Common myeloid progenitor, CD34-positive (primary cell): ENCODE measurements around the gene NEURL1.
"Not testable (repeated sequence)": the region's sequence is repeated elsewhere in the genome, so short reads cannot be mapped to it uniquely, and the experiment has no call there.

Experiments
- CTCF ChIA-PET: fragments of 350-600 bp; sonication (Branson Sonifier 250); formaldehyde crosslinking; loops from one replicate; lab custom pipeline; 2021; ENCODE audit warnings: antibody characterized with exemption; lab: Charles Lee
- POLR2A ChIA-PET: fragments of 350-600 bp; sonication (Branson Sonifier 250); formaldehyde crosslinking; loops from one replicate; lab custom pipeline; 2021; ENCODE audit warnings: antibody characterized with exemption; lab: Charles Lee
- DNase-seq, 3 donors: peaks; one replicate each; pipeline versions ENCODE4 v3.0.0 to v3.0.0-alpha.2; 2013
- H3K27ac ChIP-seq, 2 experiments: 1 replicate in 1 of 2; 2 replicates in 1 of 2; pipeline ENCODE4 v1.7.0; 2013; ENCODE audit warnings: inconsistent platforms in 2 of 2, low read length in 2 of 2, mild to moderate bottlenecking in 2 of 2, low read depth in 1 of 2, moderate library complexity in 1 of 2; ENCODE audit not compliant: severe bottlenecking in 2 of 2, insufficient read depth in 1 of 2, poor library complexity in 1 of 2
- H3K27me3 ChIP-seq, 5 experiments: replicated peaks in 2 of 5; 1 replicate in 3 of 5; 2 replicates in 2 of 5; pipeline versions ENCODE4 v1.6.1 to v1.7.0; 2013; ENCODE audit warnings: low read length in 4 of 5, mild to moderate bottlenecking in 2 of 5, moderate library complexity in 2 of 5, inconsistent platforms in 1 of 5; ENCODE audit not compliant: insufficient read depth in 5 of 5, control insufficient read depth in 4 of 5
- H3K36me3 ChIP-seq, 4 experiments: 1 replicate in 2 of 4; 2 replicates in 2 of 4; pipeline versions ENCODE4 v1.6.1 to v1.7.0; 2013; ENCODE audit warnings: low read length in 3 of 4, control low read depth in 1 of 4, mild to moderate bottlenecking in 1 of 4; ENCODE audit not compliant: control insufficient read depth in 4 of 4, insufficient read depth in 4 of 4
- H3K4me1 ChIP-seq, 4 experiments: 1 replicate in 3 of 4; 2 replicates in 1 of 4; pipeline versions ENCODE4 v1.6.1 to v1.7.1; 2013; ENCODE audit warnings: low read length in 3 of 4, mild to moderate bottlenecking in 3 of 4, control low read depth in 1 of 4, inconsistent platforms in 1 of 4, moderate library complexity in 1 of 4; ENCODE audit not compliant: control insufficient read depth in 4 of 4, insufficient read depth in 4 of 4; ENCODE audit errors: control extremely low read depth in 1 of 4
- H3K4me3 ChIP-seq, 7 experiments: 1 replicate in 4 of 7; 2 replicates in 3 of 7; pipeline versions ENCODE4 v1.5.1 to v1.7.0; 2013; ENCODE audit warnings: mild to moderate bottlenecking in 7 of 7, low read length in 6 of 7, moderate library complexity in 6 of 7, inconsistent platforms in 2 of 7, low read depth in 2 of 7, control low read depth in 1 of 7; ENCODE audit not compliant: insufficient read depth in 4 of 7, control insufficient read depth in 1 of 7; ENCODE audit errors: extremely low read depth in 1 of 7
- H3K9me3 ChIP-seq, 5 experiments: 1 replicate in 4 of 5; 2 replicates in 1 of 5; pipeline versions ENCODE4 v1.6.1 to v1.7.1; 2013; ENCODE audit warnings: low read length in 4 of 5, mild to moderate bottlenecking in 2 of 5, inconsistent platforms in 1 of 5, low read depth in 1 of 5, moderate library complexity in 1 of 5; ENCODE audit not compliant: control insufficient read depth in 4 of 5, insufficient read depth in 2 of 5; ENCODE audit errors: control extremely low read depth in 1 of 5
- WGBS: methylation state at CpG from one replicate; pipeline ENCODE4 v1.1.5; 2013; ENCODE audit not compliant: insufficient coverage; 5-methylcytosine and 5-hydroxymethylcytosine counted together

Gene NEURL1

GRCh38 chr10:103632247-103632642 is 138.7 kb downstream of the NEURL1 start:
- H3K36me3 ChIP-seq = peaks cover 0 to 2% (median under 1%) of the 10 kb centered on the region in 4 experiments
- no peaks in the 10 kb centered on the region for H3K27me3 ChIP-seq
- WGBS = 77% methylated on average over 6 of the region's 7 CpGs
- DNase-seq = no peak
- H3K27ac ChIP-seq = no peak overlapping the region
- H3K4me1 ChIP-seq = peaks cover 0 to 10% (median 7%) of the 10 kb centered on the region in 4 experiments
- ChIA-PET CTCF (no interaction called here), POLR2A (interaction anchor here (0.6 kb wide), 1 partner anchor 133 kb away, joined by 4 read pairs; no protein-coding TSS in a partner anchor)
- no peak overlapping the region for H3K4me3 ChIP-seq
- H3K9me3 ChIP-seq = no peaks in the 10 kb centered on the region

DNA sequence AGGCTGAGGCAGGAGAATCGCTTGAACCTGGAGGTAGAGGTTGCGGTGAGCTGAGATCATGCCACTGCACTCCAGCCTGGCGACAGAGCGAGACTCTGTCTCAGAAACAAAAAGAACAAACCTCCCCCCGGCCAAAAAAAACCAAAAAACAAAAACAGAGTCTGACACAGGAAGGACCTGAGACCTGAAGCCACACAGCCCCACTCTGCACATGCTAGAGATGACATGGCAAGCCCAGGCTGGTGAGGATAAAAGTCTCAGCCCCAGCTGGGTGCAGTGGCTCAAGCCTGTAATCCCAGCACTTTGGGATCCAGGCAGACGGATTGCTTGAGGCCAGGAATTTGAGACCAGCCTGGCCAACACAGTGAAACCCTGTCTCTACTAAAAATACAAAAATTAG is 139.4 kb downstream of the NEURL1 start:
- ChIA-PET POLR2A (interaction anchor here (0.6 kb wide), 1 partner anchor 133 kb away, joined by 4 read pairs; no protein-coding TSS in a partner anchor), CTCF (interaction anchor here (1.5 kb wide), 2 partner anchors 26 to 54 kb away, joined by 4 read pairs; no protein-coding TSS in a partner anchor)
- WGBS = 94% methylated on average over 3 of the region's 6 CpGs
- H3K4me1 ChIP-seq = peaks cover 0 to 10% (median 7%) of the 10 kb centered on the region in 4 experiments
- H3K27ac ChIP-seq, H3K9me3 ChIP-seq, H3K36me3 ChIP-seq, DNase-seq, H3K27me3 ChIP-seq, H3K4me3 ChIP-seq: not testable (repeated sequence)

- Histone ChIP-seq H3K4me3 (no peak overlapping the region), H3K9me3 (no peaks in the 10 kb centered on the region), H3K27me3 (no peaks in the 10 kb centered on the region), H3K36me3 (peaks cover 0 to 2% (median 0%) of the 10 kb centered on the region in 4 experiments), H3K27ac (no peak overlapping the region), H3K4me1 (peaks cover 0 to 10% (median 7%) of the 10 kb centered on the region in 4 experiments)
- WGBS = 97% methylated on average over 5 of the region's 7 CpGs
- DNase-seq = no peak
- CTCF ChIA-PET = interaction anchor here (0.9 to 1.5 kb wide), 3 partner anchors 25 to 53 kb away, joined by 3 to 4 read pairs (median 4); no protein-coding TSS in a partner anchor
- POLR2A ChIA-PET = interaction anchor here (0.8 kb wide), 1 partner anchor 11 kb away, joined by 5 read pairs; no protein-coding TSS in a partner anchor
Observed at GRCh38 chr10:103633846-103634245, 140.3 kb downstream of the NEURL1 start.

- Histone ChIP-seq H3K9me3 (no peaks in the 10 kb centered on the region), H3K36me3 (peaks cover 0 to 2% (median 0%) of the 10 kb centered on the region in 4 experiments), H3K27me3 (no peaks in the 10 kb centered on the region), H3K4me3 (no peak overlapping the region), H3K4me1 (peaks cover 0 to 3% (median 0%) of the 10 kb centered on the region in 4 experiments), H3K27ac (no peak overlapping the region)
- POLR2A ChIA-PET = no interaction called here
- no peak for DNase-seq
- CTCF ChIA-PET = interaction anchor here (1.2 kb wide), 1 partner anchor 23 kb away, joined by 4 read pairs; no protein-coding TSS in a partner anchor
- 93% methylated on average over 5 of the region's 5 CpGs for WGBS
Observed at GRCh38 chr10:103635580-103635979, 142.1 kb downstream of the NEURL1 start.

DNA sequence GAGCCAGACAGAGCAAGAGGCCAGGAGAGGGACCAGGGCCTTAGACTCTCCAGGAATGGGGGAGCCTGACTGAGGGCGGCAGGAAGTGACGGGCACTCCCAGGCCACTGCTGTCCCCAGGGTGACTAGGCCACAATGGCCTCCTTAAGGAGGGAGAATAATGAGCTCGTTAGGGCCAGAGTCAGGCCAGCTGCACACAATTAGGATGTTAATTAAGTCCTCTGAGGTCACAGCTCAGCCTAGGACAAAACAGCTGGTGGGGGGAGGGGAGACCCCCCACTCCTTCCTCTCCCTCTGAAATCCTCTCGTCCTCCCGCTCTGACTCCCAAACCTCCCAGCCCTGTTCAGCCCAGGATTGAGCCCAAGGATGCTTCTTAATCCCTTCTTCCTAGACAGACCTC is 143.0 kb downstream of the NEURL1 start:
- H3K27ac ChIP-seq = no peak overlapping the region
- POLR2A ChIA-PET = no interaction called here
- peaks cover 0 to 2% (median 0%) of the 10 kb centered on the region in 4 experiments for H3K36me3 ChIP-seq
- peaks cover 0 to 3% (median 0%) of the 10 kb centered on the region in 4 experiments for H3K4me1 ChIP-seq
- no peaks in the 10 kb centered on the region for H3K27me3 ChIP-seq
- no peaks in the 10 kb centered on the region for H3K9me3 ChIP-seq
- CTCF ChIA-PET = interaction anchor here (0.9 to 2.5 kb wide), 6 partner anchors 9 to 66 kb away, joined by 3 to 10 read pairs (median 4); no protein-coding TSS in a partner anchor
- DNase-seq = no peak
- no peak overlapping the region for H3K4me3 ChIP-seq
- WGBS = 100% methylated on average over 2 of the region's 5 CpGs

DNA sequence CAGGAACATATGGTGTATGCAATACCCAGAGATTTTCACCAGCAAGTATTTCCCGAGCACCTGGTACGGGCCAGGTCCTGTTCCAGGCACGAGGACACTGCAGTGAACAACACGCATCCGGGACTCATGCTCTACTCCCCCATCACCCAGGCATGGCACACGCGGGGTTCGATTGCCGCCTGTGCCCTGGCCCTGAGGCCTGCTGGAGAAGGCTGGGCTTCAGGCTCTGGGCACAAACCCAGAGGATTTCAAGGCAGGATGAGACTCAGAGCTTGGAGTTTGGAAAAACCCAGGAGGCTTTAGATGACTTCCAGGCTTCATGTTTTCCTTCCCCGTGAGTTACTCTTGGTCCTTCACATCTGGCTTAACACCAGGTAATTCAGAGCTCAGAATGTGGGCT is 143.5 kb downstream of the NEURL1 start:
- no peaks in the 10 kb centered on the region for H3K9me3 ChIP-seq
- peaks cover 0 to 2% (median 0%) of the 10 kb centered on the region in 4 experiments for H3K4me1 ChIP-seq
- ChIA-PET CTCF (interaction anchor here (0.9 to 2.5 kb wide), 5 partner anchors 9 to 66 kb away, joined by 3 to 10 read pairs (median 3); no protein-coding TSS in a partner anchor), POLR2A (no interaction called here)
- no peak overlapping the region for H3K4me3 ChIP-seq
- H3K36me3 ChIP-seq = peaks cover 0 to 2% (median 0%) of the 10 kb centered on the region in 4 experiments
- H3K27me3 ChIP-seq = no peaks in the 10 kb centered on the region
- no peak for DNase-seq
- 100% methylated on average over 10 of the region's 10 CpGs for WGBS
- no peak overlapping the region for H3K27ac ChIP-seq

- no peak for DNase-seq
- peaks cover 0 to 2% (median 0%) of the 10 kb centered on the region in 4 experiments for H3K36me3 ChIP-seq
- no peak overlapping the region for H3K4me3 ChIP-seq
- no peak overlapping the region for H3K27ac ChIP-seq
- CTCF ChIA-PET = interaction anchor here (1.5 to 2.5 kb wide), 3 partner anchors 20 to 48 kb away, joined by 4 to 10 read pairs (median 6); no protein-coding TSS in a partner anchor
- H3K27me3 ChIP-seq = no peaks in the 10 kb centered on the region
- no peaks in the 10 kb centered on the region for H3K4me1 ChIP-seq
- WGBS = 96% methylated on average over 18 of the region's 19 CpGs
- POLR2A ChIA-PET = no interaction called here
- no peaks in the 10 kb centered on the region for H3K9me3 ChIP-seq
Observed at GRCh38 chr10:103637927-103638557, 144.5 kb downstream of the NEURL1 start.
